Stimulated activated CD8-positive, alpha-beta memory T cell treated with anti-CD3 and anti-CD28 coated beads, Interleukin-12 subunit alpha, Interleukin-12 subunit beta, amount 100 ng/mL, for 1 hour (primary cell): ENCODE data around the gene SIGLEC6.

ENCODE experiments used
- DNase-seq: peaks from one replicate; pipeline ENCODE4 v3.0.0-alpha.2; 2020; ENCODE audit warnings: low read depth

The SIGLEC6 gene

GRCh38 chr19:51473009-51473707 is 58.3 kb downstream of the SIGLEC6 start:
- peak; percentile 83 for DNase-seq

- DNase-seq, result no peak
Observed at GRCh38 chr19:51472607-51473006, 58.9 kb downstream of the SIGLEC6 start.

- DNase-seq, result no peak
Observed at GRCh38 chr19:51471527-51471926, 59.9 kb downstream of the SIGLEC6 start.

GRCh38 chr19:51470966-51471365 is 60.5 kb downstream of the SIGLEC6 start:
- DNase-seq, result no peak

GRCh38 chr19:51469629-51470028 is 61.8 kb downstream of the SIGLEC6 start:
- DNase-seq, result no peak

- DNase-seq, result no peak
Observed at GRCh38 chr19:51469162-51469561, 62.3 kb downstream of the SIGLEC6 start.

- no peak for DNase-seq
Observed at GRCh38 chr19:51468545-51468920, 62.9 kb downstream of the SIGLEC6 start.

- no peak for DNase-seq
Observed at GRCh38 chr19:51467864-51468544, 63.5 kb downstream of the SIGLEC6 start.
